Stimulated activated CD4-positive, alpha-beta T cell treated with anti-CD3 and anti-CD28 coated beads, Interleukin-15, amount 100 ng/mL, for 1 hour (primary cell): ENCODE measurements around the gene FGF1.

Experiments
- DNase-seq, 2 donors: peaks; one replicate each; pipeline ENCODE4 v3.0.0-alpha.2; 2020; ENCODE audit warnings: low read depth in 1 of 2, low spot score in 1 of 2

FGF1 gene

GRCh38 chr5:142544946-142545649 lies 140.8 kb downstream of the FGF1 start:
- no peak for DNase-seq

DNA sequence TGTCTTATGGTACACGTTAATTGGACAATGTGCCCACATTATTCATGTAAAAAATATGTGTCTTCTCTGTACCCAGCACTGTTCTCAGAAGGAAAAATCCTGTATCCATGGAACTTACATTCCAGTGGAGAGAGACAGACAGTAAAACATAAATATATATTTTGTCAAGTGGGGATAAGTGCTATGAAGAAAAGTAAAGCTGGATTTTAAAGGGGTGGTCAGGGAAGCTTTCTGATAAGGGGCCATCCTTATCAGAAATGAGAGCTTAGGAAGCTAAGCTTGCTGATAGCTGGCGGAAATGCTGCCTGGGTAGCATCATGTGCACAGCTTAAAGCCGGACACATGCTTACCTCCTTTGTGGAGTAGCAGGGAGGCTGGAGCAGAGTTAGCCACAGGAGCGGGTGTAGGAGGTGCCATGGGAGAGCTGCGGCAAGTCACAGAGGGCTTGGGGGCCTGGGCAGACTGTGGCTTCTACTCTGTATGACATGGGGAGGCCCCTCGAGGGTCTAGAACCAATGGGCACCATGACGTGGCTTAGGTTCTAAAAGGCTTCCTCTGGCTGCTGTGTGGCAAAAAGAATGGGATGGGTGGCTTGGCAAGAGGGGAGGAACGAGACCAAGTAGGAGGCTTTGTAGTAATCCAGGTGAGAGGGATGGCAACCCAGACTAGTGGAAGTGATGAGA lies 141.7 kb downstream of the FGF1 start:
- DNase-seq, result no peak

GRCh38 chr5:142542906-142543305 lies 143.0 kb downstream of the FGF1 start:
- no peak for DNase-seq
